ENCODE measurements around the gene OR4K5.
"Not testable (repeated sequence)": the region's sequence is repeated elsewhere in the genome, so short reads cannot be mapped to it uniquely, and the experiment has no call there.

Gene OR4K5

GRCh38 chr14:19918553-19919264 lies 1.7 kb upstream of the OR4K5 start:
- Histone ChIP-seq H3K4me1 (ENCODE audit: control insufficient read depth, insufficient read depth, low read length) (no peaks in the 10 kb centered on the region), H3K4me3 (ENCODE audit: low read length) (no peak overlapping the region), H3K9me3 (replicated peaks; ENCODE audit: low read length) (peaks cover 12% of the 10 kb centered on the region), H3K4me2 (ENCODE audit: low read length) (no peak overlapping the region), H3K27me3 (ENCODE audit: control insufficient read depth, insufficient read depth, low read length) (no peaks in the 10 kb centered on the region), H3K9ac (ENCODE audit: low read depth, low read length) (no peak overlapping the region), H3K36me3 (ENCODE audit: insufficient read depth, low read length) (no peaks in the 10 kb centered on the region)

- H3K36me3 ChIP-seq (ENCODE audit: insufficient read depth, low read length), result no peaks in the 10 kb centered on the region
- H3K9me3 ChIP-seq (replicated peaks; ENCODE audit: low read length), result peaks cover 10% of the 10 kb centered on the region
- no peaks in the 10 kb centered on the region for H3K27me3 ChIP-seq (ENCODE audit: control insufficient read depth, insufficient read depth, low read length)
- no peaks in the 10 kb centered on the region for H3K4me1 ChIP-seq (ENCODE audit: control insufficient read depth, insufficient read depth, low read length)
- H3K4me3 ChIP-seq (ENCODE audit: low read length), result no peak within 1 kb of the TSS
- no peak within 1 kb of the TSS for H3K9ac ChIP-seq (ENCODE audit: low read depth, low read length)
- no peak within 1 kb of the TSS for H3K4me2 ChIP-seq (ENCODE audit: low read length)
Measured at GRCh38 chr14:19930617-19931016, 10.2 kb downstream of the OR4K5 start, which contains the start of gene OR4K1. TSS of gene OR4K1 (plus strand) at chr14:19930917. CDS start at chr14:19935667, 4,750 bp downstream.

- Histone ChIP-seq H3K4me1 (ENCODE audit: control insufficient read depth, insufficient read depth, low read length) (no peaks in the 10 kb centered on the region), H3K36me3 (ENCODE audit: insufficient read depth, low read length) (no peaks in the 10 kb centered on the region), H3K27me3 (ENCODE audit: control insufficient read depth, insufficient read depth, low read length) (no peaks in the 10 kb centered on the region), H3K4me3 (ENCODE audit: low read length) (no peak overlapping the region), H3K9ac (ENCODE audit: low read depth, low read length) (no peak overlapping the region), H3K9me3 (replicated peaks; ENCODE audit: low read length) (peaks cover 10% of the 10 kb centered on the region), H3K4me2 (ENCODE audit: low read length) (no peak overlapping the region)
Measured at GRCh38 chr14:19941668-19942067, 21.3 kb downstream of the OR4K5 start.

GRCh38 chr14:19947413-19948090 lies 27.1 kb downstream of the OR4K5 start:
- H3K9me3 ChIP-seq (replicated peaks; ENCODE audit: low read length), result peaks cover 11% of the 10 kb centered on the region
- no peak overlapping the region for H3K4me2 ChIP-seq (ENCODE audit: low read length)
- no peaks in the 10 kb centered on the region for H3K36me3 ChIP-seq (ENCODE audit: insufficient read depth, low read length)
- no peak overlapping the region for H3K4me3 ChIP-seq (ENCODE audit: low read length)
- no peaks in the 10 kb centered on the region for H3K4me1 ChIP-seq (ENCODE audit: control insufficient read depth, insufficient read depth, low read length)
- no peaks in the 10 kb centered on the region for H3K27me3 ChIP-seq (ENCODE audit: control insufficient read depth, insufficient read depth, low read length)
- no peak overlapping the region for H3K9ac ChIP-seq (ENCODE audit: low read depth, low read length)

GRCh38 chr14:19949218-19949617 lies 28.8 kb downstream of the OR4K5 start:
- no peaks in the 10 kb centered on the region for H3K27me3 ChIP-seq (ENCODE audit: control insufficient read depth, insufficient read depth, low read length)
- no peak overlapping the region for H3K4me2 ChIP-seq (ENCODE audit: low read length)
- H3K4me1 ChIP-seq (ENCODE audit: control insufficient read depth, insufficient read depth, low read length), result no peaks in the 10 kb centered on the region
- H3K9me3 ChIP-seq (replicated peaks; ENCODE audit: low read length), result peaks cover 11% of the 10 kb centered on the region
- H3K4me3 ChIP-seq (ENCODE audit: low read length), result no peak overlapping the region
- H3K36me3 ChIP-seq (ENCODE audit: insufficient read depth, low read length), result no peaks in the 10 kb centered on the region
- H3K9ac ChIP-seq (ENCODE audit: low read depth, low read length), result no peak overlapping the region

GRCh38 chr14:19969735-19970134 lies 49.3 kb downstream of the OR4K5 start:
- H3K4me3 ChIP-seq (ENCODE audit: low read length); H3K36me3 ChIP-seq (ENCODE audit: insufficient read depth, low read length); H3K9ac ChIP-seq (ENCODE audit: low read depth, low read length); H3K4me1 ChIP-seq (ENCODE audit: control insufficient read depth, insufficient read depth, low read length); H3K27me3 ChIP-seq (ENCODE audit: control insufficient read depth, insufficient read depth, low read length); H3K9me3 ChIP-seq (replicated peaks; ENCODE audit: low read length); H3K4me2 ChIP-seq (ENCODE audit: low read length): not testable (repeated sequence)

All from skeletal muscle satellite cell (primary cell).